ENCODE data around the gene COL8A1. TPM values are rescaled to one million over a fixed set of nuclear protein-coding genes. Genes with fewer than 3 reads are reported as not detected.
"Not testable (repeated sequence)": the region's sequence is repeated elsewhere in the genome, so short reads cannot be mapped to it uniquely, and the experiment has no call there.

The COL8A1 gene
- 0.12 and 0.32 TPM in 2 replicates for total RNA-seq
- 0.09 TPM for total RNA-seq (2013)
- polyA plus RNA-seq = not detected in 2 replicates
- not detected in 2 replicates for polyA minus RNA-seq

DNA sequence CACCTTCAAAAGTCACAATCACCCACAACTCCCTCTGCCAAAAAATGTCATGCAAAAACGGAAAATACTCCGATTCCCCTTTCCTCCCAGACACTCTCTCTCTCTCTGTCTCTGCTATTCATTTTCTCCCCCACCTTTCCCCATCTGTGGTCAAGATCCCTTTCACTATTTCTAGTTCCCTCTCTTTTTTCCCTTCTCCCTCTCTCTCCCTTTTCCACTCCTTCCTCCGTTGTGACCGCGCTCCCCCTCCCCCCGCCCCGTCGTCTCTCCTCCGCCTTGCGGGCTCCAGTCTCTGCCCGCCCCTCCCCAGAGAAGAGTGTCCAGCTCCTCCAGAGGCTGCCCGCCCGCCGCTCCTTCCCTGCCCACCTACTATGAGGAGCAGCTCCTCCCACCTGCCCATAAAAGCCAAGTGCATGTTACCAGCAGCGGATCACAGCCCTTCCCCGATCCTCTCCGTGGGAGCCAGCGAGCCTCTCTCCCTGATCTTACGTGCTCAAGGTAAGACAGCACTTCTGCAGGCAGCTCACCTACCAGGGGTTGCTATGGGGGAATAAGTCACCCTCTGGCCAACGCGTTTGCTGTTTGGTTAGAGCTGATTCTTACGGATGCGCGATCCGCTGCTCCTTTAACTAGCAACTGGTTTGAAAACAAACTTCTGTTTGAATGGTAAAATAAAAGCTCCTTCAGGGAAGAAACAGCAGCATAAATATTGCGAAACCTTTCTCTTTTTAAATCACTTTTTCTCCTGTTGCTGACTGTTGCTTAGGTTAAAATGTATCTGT is at the start of gene COL8A1:
Gene COL8A1, plus strand, starts transcription at position 428 of the 782 bp plus-strand sequence. CDS start 152,089 bp downstream, outside the sequence.
- no peak for TF ChIP-seq EZH2 (IDR thresholded peaks at IDR 0.05; ENCODE audit: borderline replicate concordance, insufficient read depth, low read depth, low read length, poor library complexity, severe bottlenecking)
- TF ChIP-seq, protein P1, sequence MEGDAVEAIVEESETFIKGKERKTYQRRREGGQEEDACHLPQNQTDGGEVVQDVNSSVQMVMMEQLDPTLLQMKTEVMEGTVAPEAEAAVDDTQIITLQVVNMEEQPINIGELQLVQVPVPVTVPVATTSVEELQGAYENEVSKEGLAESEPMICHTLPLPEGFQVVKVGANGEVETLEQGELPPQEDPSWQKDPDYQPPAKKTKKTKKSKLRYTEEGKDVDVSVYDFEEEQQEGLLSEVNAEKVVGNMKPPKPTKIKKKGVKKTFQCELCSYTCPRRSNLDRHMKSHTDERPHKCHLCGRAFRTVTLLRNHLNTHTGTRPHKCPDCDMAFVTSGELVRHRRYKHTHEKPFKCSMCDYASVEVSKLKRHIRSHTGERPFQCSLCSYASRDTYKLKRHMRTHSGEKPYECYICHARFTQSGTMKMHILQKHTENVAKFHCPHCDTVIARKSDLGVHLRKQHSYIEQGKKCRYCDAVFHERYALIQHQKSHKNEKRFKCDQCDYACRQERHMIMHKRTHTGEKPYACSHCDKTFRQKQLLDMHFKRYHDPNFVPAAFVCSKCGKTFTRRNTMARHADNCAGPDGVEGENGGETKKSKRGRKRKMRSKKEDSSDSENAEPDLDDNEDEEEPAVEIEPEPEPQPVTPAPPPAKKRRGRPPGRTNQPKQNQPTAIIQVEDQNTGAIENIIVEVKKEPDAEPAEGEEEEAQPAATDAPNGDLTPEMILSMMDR (IDR thresholded peaks at IDR 0.05) = no peak
- Histone ChIP-seq H2AFZ (ENCODE audit: insufficient read depth, low read depth, low read length, poor library complexity, severe bottlenecking) (peak within 1 kb of the TSS; percentile 22), H3K27me3 (replicated peaks in 1 of 4; ENCODE audit: control extremely low read depth in 1 of 4, control insufficient read depth in 3 of 4, insufficient read depth in 4 of 4, low read length in 3 of 4) (peaks cover 0 to 35% (median 21%) of the 10 kb centered on the region in 4 experiments), H3K4me1 (ENCODE audit: control insufficient read depth in 2 of 2, insufficient read depth in 2 of 2, low read length in 2 of 2) (peaks cover 7 to 11% of the 10 kb centered on the region in 2 donors), H3K9ac (ENCODE audit: low read length) (no peak within 1 kb of the TSS), H3K36me3 (replicated peaks in 1 of 2; ENCODE audit: control extremely low read depth in 1 of 2, control insufficient read depth in 1 of 2, extremely low read depth in 1 of 2, insufficient read depth in 2 of 2, low read length in 1 of 2) (no peaks in the 10 kb centered on the region), H3K9me3 (ENCODE audit: control extremely low read depth in 1 of 3, control insufficient read depth in 2 of 3, insufficient read depth in 1 of 3, low read length in 2 of 3) (peaks cover 0 to 4% (median 0%) of the 10 kb centered on the region in 3 donors), H4K20me1 (ENCODE audit: control insufficient read depth, insufficient read depth, low read length, poor library complexity, severe bottlenecking) (no peaks in the 10 kb centered on the region), H3K4me2 (replicated peaks; ENCODE audit: low read depth, low read length, poor library complexity, severe bottlenecking) (no peak within 1 kb of the TSS), H3K27ac (ENCODE audit: low read length in 2 of 2) (no peak within 1 kb of the TSS), H3K4me3 (ENCODE audit: control extremely low read depth in 1 of 5, extremely low read depth in 1 of 5, insufficient read depth in 1 of 5, low read depth in 2 of 5, low read length in 4 of 5) (no peak within 1 kb of the TSS), H3K79me2 (ENCODE audit: control insufficient read depth, insufficient read depth, low read length) (no peaks in the 10 kb centered on the region)
- DNase-seq (no peak), ATAC-seq (ENCODE audit: low read depth) (no peak)
- Mint-ChIP-seq H3K27ac (no peak within 1 kb of the TSS), H3K9me3 (ENCODE audit: insufficient read depth) (no peaks in the 10 kb centered on the region), H3K27me3 (peaks cover 67% of the 10 kb centered on the region), H3K4me3 (no peak within 1 kb of the TSS), H3K4me1 (peaks cover 8% of the 10 kb centered on the region)
- ChIA-PET CTCF (no interaction called here), POLR2A (no interaction called here)
- intact Hi-C loops (cut with micrococcal nuclease) = no loop called here
- 7% methylated on average over 19 of the region's 26 CpGs for WGBS (ENCODE audit: insufficient coverage)

DNA sequence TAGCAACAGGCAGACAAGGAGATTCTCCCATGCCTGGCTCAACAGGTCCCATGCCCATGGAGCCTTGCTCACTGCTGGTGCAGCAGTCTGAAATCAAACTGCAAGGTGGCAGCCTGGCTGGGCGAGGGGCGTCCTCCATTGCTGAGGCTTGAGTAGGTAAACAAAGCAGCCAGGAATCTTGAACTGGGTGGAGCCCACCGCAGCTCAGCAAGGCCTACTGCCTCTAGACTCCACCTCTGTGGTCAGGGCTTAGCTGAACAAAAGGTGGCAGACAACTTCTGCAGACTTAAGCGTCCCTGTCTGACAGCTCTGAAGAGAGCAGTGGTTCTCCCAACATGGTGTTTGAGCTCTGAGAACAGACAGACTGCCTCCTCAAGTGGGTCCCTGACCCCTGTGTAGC is 49.2 kb upstream of the COL8A1 start:
- H3K27me3 Mint-ChIP-seq; H3K9me3 ChIP-seq (ENCODE audit: control extremely low read depth in 1 of 3, control insufficient read depth in 2 of 3, insufficient read depth in 1 of 3, low read length in 2 of 3); H3K4me1 Mint-ChIP-seq; CTCF ChIA-PET; intact Hi-C loops (cut with micrococcal nuclease); H3K36me3 ChIP-seq (replicated peaks in 1 of 2; ENCODE audit: control extremely low read depth in 1 of 2, control insufficient read depth in 1 of 2, extremely low read depth in 1 of 2, insufficient read depth in 2 of 2, low read length in 1 of 2); H3K9ac ChIP-seq (ENCODE audit: low read length); H3K79me2 ChIP-seq (ENCODE audit: control insufficient read depth, insufficient read depth, low read length); H2AFZ ChIP-seq (ENCODE audit: insufficient read depth, low read depth, low read length, poor library complexity, severe bottlenecking); H3K4me3 ChIP-seq (ENCODE audit: control extremely low read depth in 1 of 5, extremely low read depth in 1 of 5, insufficient read depth in 1 of 5, low read depth in 2 of 5, low read length in 4 of 5); POLR2A ChIA-PET; H3K4me2 ChIP-seq (replicated peaks; ENCODE audit: low read depth, low read length, poor library complexity, severe bottlenecking); H3K4me1 ChIP-seq (ENCODE audit: control insufficient read depth in 2 of 2, insufficient read depth in 2 of 2, low read length in 2 of 2); H3K27me3 ChIP-seq (replicated peaks in 1 of 4; ENCODE audit: control extremely low read depth in 1 of 4, control insufficient read depth in 3 of 4, insufficient read depth in 4 of 4, low read length in 3 of 4); H4K20me1 ChIP-seq (ENCODE audit: control insufficient read depth, insufficient read depth, low read length, poor library complexity, severe bottlenecking); ATAC-seq (ENCODE audit: low read depth); H3K27ac ChIP-seq (ENCODE audit: low read length in 2 of 2); H3K27ac Mint-ChIP-seq; H3K4me3 Mint-ChIP-seq; H3K9me3 Mint-ChIP-seq (ENCODE audit: insufficient read depth); DNase-seq: not testable (repeated sequence)
- WGBS (ENCODE audit: insufficient coverage) = 76% methylated on average over 4 of the region's 4 CpGs
